CD4-positive, alpha-beta T cell treated with Interleukin-10 for 1 hour (primary cell): Measurements from ENCODE around the gene MAP1B.

Source experiments
- DNase-seq: peaks from one replicate; pipeline ENCODE4 v3.0.0-alpha.2; 2020

MAP1B gene

GRCh38 chr5:72199681-72200080 lies 92.4 kb downstream of the MAP1B start:
- DNase-seq: no peak

DNA sequence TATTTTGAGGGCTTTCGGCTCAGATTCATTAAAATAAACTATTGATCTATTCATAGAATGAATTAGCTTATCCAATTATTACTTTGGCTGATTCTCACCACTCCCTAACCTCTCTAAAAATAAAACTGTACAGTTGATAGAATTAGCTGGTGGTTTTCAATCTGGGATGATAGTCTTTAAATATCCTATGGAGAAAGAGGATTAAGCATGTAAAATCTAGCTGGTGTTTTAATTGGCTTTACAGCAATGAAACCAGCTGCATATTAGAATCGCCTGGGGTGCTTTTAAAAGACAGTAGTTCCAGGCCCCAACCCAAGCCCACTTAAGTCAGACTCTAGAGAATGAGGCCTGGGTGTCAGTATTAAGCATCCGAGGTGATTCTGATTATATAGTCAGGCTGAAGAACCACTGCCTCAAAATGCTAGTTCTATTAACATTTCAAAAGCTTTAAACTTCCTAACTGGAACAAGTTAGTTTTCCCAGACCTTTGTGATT lies 95.1 kb downstream of the MAP1B start:
- no peak for DNase-seq

DNA sequence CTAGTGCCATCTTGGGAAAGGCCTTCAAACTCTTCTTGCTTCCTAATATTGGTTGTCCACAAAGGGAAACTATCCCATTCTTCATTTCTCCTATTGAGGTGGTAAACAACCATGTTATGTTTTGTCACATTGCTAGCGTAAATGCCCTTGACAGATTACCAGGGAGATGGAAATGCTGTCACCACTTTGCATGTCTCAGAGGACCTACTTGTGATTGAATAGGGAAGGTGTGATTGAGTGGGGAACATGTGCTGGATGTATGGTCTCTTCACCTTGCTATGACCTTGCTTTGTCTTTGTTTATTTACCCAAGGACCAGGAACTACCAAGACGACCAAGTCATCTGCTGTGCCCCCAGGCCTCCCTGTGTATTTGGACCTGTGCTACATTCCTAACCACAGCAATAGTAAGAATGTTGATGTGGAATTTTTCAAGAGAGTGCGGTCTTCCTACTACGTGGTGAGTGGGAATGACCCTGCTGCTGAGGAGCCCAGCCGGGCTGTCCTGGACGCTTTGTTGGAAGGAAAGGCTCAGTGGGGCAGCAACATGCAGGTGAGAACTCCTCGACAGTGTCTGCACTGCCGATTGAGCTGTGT lies 96.1 kb downstream of the MAP1B start:
- DNase-seq: no peak

DNA sequence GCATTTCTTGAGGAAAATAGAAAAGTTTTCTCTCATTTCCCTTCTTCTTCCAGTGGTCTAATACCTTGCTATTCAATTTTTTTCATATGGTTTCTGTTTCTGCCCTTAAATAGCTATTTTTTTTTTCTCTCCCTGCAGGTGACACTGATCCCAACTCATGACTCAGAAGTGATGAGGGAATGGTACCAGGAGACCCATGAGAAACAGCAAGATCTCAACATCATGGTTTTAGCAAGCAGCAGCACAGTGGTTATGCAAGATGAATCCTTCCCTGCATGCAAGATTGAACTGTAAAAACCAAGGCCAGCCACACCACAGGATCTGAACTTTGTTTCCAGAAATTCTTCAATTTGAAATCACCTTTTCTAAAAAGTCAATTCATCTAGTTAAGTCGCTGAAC lies 97.7 kb downstream of the MAP1B start:
- DNase-seq: no peak

GRCh38 chr5:72205431-72206009 lies 98.2 kb downstream of the MAP1B start:
- DNase-seq: no peak

GRCh38 chr5:72206160-72206559 lies 98.9 kb downstream of the MAP1B start:
- no peak for DNase-seq

- no peak for DNase-seq
Observed at GRCh38 chr5:72206994-72207393, 99.7 kb downstream of the MAP1B start.

DNA sequence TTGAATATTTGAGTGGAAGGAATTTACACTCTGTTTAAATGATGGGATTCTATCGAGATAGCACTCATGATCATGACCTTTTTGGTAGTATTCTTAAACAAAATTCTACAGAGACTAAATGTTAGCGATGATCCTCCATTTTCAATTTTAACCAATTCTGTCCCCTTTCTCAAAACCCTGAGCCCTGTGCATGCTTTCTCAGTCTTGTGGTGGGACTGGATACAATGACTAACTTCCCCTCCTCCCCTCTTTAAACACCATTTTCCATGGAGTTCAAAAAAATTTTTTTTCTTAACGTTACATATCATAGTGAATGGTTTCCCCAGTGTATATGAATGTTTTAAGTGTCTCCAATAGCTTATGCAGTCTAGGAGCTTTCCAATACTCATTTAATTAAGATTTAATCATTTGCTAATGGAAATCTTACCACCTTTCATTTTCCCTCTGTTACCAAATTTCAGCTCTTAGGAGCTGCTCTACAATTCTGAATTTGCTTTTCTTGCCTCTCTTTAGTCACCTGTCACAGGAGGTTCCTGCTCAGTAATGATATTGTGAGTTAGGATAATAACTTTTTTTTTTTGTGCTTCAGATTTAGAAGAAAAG lies 101.2 kb downstream of the MAP1B start:
- no peak for DNase-seq

- no peak for DNase-seq
Observed at GRCh38 chr5:72209147-72210115, 102.2 kb downstream of the MAP1B start.

GRCh38 chr5:72210888-72211678 lies 103.8 kb downstream of the MAP1B start:
- DNase-seq: no peak

GRCh38 chr5:72212171-72212570 lies 104.9 kb downstream of the MAP1B start:
- no peak for DNase-seq

DNA sequence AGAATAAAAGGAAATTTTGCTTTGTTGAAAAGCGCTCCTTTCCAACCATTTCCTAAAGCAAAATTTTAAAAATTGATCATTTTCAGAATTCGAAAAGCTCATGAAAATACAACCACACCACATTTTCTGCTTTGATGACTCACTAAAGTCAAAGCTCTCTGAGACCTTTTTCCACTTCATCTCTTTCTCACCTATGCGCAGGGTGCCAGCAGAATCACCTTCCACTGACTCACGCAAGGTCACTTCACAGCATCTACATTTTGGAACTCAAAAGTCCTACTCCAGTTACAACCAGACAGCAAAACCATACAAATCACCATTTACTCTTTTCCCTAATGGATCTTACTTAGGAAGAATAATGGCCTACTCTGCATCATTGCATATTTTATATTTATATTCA lies 106.2 kb downstream of the MAP1B start:
- no peak for DNase-seq

DNA sequence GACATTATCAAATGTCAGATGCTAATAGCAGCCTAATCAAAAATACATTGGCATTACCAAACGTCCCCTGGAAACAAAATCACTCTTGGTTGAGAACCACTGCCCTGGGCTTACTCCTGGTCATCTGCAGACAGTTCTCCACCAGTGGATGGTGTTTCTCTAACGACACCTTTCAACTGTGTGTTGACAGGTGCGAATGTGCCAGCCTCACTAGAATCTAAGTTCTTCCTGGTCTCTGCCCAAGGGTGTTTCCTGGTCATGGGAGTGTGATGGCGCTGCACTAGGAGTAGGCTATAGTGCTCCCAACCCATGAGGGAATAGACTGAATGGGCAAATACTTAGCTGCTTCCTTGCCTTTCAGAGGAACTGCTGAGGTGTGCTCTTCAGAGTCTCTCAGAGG lies 106.9 kb downstream of the MAP1B start:
- DNase-seq: no peak

DNA sequence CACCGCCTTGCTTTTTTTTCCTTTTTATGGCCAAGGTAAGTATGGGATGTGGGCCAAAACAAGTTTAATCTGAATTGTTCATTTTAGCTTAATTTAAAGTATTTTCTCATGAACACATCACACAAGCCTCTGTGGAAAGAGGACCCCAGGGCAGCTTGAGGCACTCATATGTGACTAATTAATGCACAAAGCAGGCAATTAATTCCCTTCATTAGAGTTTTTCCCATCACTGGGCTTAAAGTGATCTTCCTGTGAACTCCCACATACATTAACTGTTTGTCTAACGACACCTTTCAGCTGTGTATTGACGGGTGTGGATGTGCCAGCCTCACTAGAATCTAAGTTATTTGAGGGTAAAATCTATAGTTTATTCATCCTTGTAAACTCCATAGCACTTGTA lies 109.5 kb downstream of the MAP1B start:
- no peak for DNase-seq

DNA sequence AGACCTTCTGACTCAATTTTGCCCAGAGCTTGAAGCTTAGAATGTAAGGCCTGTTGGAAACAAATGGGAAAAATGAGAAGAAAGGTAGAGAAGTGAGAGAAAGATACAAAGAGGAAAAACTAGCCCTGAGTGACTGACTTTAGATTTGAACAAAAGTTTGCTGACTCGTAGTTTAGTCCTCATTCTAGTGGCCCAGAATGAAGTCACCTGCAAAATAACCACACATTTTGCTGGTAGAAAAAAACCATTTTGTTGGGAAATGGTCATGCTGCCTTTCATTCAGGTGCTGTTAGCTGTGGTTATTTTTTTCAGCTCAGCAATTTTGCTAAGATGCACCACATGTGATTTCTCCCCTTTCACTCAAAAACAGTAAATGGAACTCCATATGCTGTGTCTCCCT lies 113.8 kb downstream of the MAP1B start:
- no peak for DNase-seq

DNA sequence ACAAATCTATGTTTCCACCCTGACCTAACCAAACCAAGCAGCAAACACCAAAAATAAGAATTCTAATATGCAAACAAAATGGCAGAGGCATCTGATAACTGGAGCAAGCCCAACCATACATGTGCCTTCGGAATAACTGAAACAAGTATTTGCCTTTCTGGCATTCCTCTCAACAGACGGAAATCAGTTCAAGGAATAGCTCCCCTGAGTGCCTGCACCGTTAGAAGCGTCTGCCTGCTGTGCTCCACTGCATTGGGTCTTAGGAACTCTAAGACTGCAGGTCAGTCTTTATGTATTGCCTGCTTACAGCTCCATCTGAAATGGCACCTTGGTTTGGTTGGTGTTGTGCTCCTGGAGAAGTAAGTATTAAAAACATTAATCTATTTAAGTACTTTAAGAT lies 114.3 kb downstream of the MAP1B start:
- DNase-seq: no peak

DNA sequence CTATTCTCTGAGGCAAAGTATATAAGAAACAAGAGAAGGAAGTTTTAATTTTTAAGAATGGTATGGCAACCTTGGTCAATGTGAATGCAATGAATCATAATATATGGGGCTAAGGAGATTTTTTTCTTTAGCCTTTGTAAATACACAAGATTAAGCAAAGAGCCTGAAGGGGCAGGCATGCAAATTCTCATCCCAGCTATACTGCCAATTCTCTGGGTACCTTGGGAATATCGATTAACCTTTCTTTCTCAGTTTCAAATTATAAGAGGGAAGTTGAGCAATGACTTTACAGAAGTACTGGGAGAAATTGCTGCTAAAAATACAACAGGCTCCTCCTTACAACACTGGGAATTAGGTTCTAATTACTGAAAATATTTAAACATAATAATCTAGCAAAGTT lies 115.2 kb downstream of the MAP1B start:
- no peak for DNase-seq

DNA sequence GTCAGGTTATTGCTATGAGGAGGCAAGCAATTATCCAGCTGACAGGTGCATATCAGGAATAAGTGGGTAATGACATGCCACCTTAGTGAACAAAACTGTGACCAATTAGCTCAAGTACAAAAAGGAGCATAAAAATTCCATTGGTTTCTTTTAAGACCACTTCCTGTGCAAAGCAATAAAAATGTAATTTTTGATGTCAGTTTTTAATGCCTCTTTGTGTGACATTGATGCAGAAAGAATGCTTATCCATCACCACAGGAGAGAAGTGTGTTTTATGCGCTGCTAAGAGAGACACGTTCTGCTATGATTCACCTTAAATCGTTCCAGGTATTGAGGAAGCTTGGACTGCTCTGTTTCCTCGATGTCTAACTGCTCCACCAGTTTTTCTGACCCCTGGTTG lies 116.1 kb downstream of the MAP1B start:
- DNase-seq: no peak

DNA sequence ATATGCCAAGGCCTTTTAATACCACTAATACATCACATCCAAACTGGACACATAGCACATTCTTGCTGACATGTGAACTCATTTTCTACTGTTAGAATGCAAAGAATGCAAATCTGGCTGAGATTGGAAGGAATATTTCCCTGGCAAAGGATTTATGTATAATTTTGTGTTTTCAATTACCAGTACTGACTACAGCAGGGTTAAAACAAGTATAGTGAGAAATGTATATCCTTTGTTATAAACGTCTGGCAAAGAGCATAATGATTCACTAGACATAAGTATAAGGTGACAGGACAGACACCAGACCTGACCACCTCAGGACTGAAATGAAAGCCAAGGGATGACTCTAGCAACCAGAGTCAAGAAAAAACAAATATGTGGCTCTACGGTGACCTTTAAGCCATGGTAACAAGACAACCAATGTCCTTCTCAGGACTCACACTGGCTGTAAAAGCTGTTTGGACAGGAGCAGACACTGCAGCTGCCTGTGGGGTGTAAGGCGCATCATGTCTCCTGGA lies 117.7 kb downstream of the MAP1B start:
- DNase-seq: no peak

DNA sequence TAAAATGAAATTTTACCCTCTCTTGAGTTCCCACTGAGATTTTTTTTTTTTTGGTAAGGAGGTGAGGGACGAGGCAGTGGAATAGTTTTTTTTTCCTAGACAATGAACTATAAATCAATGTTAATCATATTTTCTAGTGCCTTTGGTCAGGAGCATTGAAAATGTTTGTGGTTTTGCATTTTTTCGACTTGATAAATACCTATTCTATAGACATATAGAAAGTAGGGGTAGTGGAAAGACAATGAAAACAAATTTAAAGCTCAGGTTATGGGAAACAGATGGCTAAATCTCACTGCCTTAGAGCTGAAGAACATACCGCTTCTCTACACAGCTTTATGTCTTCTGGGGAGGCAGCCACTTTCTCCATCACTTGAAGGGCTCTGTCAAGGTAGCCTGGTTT lies 118.5 kb downstream of the MAP1B start:
- no peak for DNase-seq

DNA sequence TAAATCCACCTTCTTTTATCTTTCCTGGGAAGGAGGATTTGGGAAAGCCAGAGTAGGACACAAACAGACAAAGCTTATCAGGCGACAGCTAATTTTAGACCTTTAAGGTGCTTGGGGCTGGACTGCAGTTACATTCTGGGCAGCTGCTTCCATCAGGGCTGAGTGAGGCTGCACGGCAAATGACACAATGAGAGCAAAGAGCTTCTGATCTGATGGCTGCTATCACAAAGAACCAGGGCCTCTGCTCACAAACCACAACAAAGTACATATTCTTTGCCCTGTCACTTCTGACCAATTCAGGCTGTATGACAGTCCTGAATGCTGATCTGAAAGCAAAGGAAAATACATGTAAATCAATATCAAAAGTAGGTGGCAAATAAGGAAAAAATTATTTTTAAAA lies 119.7 kb downstream of the MAP1B start:
- DNase-seq: no peak

DNA sequence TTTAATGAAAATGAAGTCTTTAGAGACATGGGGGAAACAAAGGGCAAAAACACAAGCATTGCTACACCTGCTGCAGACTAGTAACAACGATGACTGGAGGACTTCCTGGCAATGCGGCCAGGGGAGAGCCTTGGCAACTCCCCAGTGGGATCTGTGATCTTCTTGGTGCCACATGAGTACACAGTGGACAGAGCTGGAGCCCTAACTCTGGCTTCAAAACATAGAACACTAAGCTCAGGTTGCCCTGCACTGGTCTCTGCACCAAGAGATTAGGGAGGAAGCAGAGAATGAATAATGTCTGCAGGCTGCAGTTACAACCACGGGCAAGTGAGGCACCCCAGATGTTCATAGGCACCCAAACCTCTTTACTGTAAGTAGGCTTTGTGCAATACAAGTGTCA lies 121.7 kb downstream of the MAP1B start:
- DNase-seq: no peak
